Measurements from ENCODE around the gene PPEF1.

PPEF1 gene

GRCh38 chrX:18877469-18877868 lies 170.0 kb downstream of the PPEF1 start:
- TF ChIP-seq, protein P1, sequence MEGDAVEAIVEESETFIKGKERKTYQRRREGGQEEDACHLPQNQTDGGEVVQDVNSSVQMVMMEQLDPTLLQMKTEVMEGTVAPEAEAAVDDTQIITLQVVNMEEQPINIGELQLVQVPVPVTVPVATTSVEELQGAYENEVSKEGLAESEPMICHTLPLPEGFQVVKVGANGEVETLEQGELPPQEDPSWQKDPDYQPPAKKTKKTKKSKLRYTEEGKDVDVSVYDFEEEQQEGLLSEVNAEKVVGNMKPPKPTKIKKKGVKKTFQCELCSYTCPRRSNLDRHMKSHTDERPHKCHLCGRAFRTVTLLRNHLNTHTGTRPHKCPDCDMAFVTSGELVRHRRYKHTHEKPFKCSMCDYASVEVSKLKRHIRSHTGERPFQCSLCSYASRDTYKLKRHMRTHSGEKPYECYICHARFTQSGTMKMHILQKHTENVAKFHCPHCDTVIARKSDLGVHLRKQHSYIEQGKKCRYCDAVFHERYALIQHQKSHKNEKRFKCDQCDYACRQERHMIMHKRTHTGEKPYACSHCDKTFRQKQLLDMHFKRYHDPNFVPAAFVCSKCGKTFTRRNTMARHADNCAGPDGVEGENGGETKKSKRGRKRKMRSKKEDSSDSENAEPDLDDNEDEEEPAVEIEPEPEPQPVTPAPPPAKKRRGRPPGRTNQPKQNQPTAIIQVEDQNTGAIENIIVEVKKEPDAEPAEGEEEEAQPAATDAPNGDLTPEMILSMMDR (IDR thresholded peaks at IDR 0.05; ENCODE audit: control insufficient read depth, extremely low read depth, insufficient read depth) = no peak
- no peak overlapping the region for H3K4me3 ChIP-seq (ENCODE audit: low read depth, low read length)
- no peak for DNase-seq (ENCODE audit: low read depth)
